Umbilical cord (tissue), 1 donor: ENCODE results near the gene SAFB. TPM values are rescaled to one million over a fixed set of nuclear protein-coding genes. Genes with fewer than 3 reads are reported as not detected.

Source experiments
- total RNA-seq: library from RNA; depleted of rRNA; stranded (reverse); fragments of >200 nt; gene quantifications from one replicate; pipeline ENCODE4 v1.2.3, GENCODE V29; 2014; ENCODE audit warnings: low replicate concordance; ENCODE audit not compliant: insufficient read depth

Gene SAFB
- total RNA-seq, 1 donor from 2014 or later, result 43.1 TPM

Other genes starting within 250 kb of the SAFB start
- gene ZNRF4, start 167.7 kb upstream of the SAFB start, total RNA-seq, result not detected
- 4.8 TPM for gene TINCR, start 55.1 kb upstream of the SAFB start, total RNA-seq
- gene SAFB2, start 307 bp upstream of the SAFB start, total RNA-seq, result 34.7 TPM
- gene MICOS13, start 57.4 kb downstream of the SAFB start, total RNA-seq, result 18.8 TPM
- 14.9 TPM for gene HSD11B1L, start 57.9 kb downstream of the SAFB start, total RNA-seq
- 530 TPM for gene RPL36, start 67.2 kb downstream of the SAFB start, total RNA-seq
- gene LONP1, start 97.1 kb downstream of the SAFB start, total RNA-seq, result 32.5 TPM
- gene CATSPERD, start 97.6 kb downstream of the SAFB start, total RNA-seq, result not detected
- gene PRR22, start 161.7 kb downstream of the SAFB start, total RNA-seq, result 3.4 TPM
- 164 TPM for gene DUS3L, start 168.1 kb downstream of the SAFB start, total RNA-seq
- 0.72 TPM for gene NRTN, start 182.0 kb downstream of the SAFB start, total RNA-seq
- gene FUT6, start 216.6 kb downstream of the SAFB start, total RNA-seq, result 1.7 TPM
- 4.8 TPM for gene FUT3, start 228.4 kb downstream of the SAFB start, total RNA-seq
- not detected for gene FUT5, start 247.5 kb downstream of the SAFB start, total RNA-seq